ENCODE measurements around the gene CDK6. TPM values are rescaled to one million over a fixed set of nuclear protein-coding genes. Genes with fewer than 3 reads are reported as not detected.

CDK6 gene
- total RNA-seq, 1 experiment from 2014 or later = 124 TPM

DNA sequence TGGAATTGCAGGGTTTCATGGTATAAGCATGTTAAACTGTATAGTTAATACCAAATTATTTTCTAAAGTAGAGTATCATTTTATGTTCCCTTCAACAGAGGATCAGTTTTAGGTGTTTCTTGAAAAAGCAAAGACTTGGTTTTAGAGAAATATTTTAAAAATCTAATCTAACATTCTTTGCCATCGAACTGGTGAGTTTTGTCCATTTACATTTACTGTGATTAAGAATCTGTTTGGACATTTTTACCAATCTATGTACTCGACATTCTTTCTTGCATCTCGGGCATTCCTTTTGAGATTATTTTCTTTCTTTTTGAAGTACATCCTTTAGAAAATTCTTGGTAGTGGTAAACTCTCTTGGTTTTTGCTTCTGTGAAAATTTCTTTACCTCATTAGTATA is 131.5 kb downstream of the CDK6 start:
- no TSS peak for BruUV-seq (replicated peaks)
- Mint-ChIP-seq H3K27ac (ENCODE audit: low read depth, unreplicated experiment) (no peak overlapping the region), H3K4me1 (ENCODE audit: insufficient read depth, unreplicated experiment) (peaks cover 28% of the 10 kb centered on the region), H3K4me3 (ENCODE audit: unreplicated experiment) (no peak overlapping the region), H3K9me3 (ENCODE audit: unreplicated experiment) (peaks cover 12% of the 10 kb centered on the region), H3K27me3 (ENCODE audit: insufficient read depth, unreplicated experiment) (no peaks in the 10 kb centered on the region), H3K36me3 (ENCODE audit: insufficient read depth, unreplicated experiment) (peaks cover 19% of the 10 kb centered on the region)
- TF ChIP-seq, protein P1, sequence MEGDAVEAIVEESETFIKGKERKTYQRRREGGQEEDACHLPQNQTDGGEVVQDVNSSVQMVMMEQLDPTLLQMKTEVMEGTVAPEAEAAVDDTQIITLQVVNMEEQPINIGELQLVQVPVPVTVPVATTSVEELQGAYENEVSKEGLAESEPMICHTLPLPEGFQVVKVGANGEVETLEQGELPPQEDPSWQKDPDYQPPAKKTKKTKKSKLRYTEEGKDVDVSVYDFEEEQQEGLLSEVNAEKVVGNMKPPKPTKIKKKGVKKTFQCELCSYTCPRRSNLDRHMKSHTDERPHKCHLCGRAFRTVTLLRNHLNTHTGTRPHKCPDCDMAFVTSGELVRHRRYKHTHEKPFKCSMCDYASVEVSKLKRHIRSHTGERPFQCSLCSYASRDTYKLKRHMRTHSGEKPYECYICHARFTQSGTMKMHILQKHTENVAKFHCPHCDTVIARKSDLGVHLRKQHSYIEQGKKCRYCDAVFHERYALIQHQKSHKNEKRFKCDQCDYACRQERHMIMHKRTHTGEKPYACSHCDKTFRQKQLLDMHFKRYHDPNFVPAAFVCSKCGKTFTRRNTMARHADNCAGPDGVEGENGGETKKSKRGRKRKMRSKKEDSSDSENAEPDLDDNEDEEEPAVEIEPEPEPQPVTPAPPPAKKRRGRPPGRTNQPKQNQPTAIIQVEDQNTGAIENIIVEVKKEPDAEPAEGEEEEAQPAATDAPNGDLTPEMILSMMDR (IDR thresholded peaks at IDR 0.05; ENCODE audit: unreplicated experiment) = no peak
- no peak for DNase-seq (ENCODE audit: unreplicated experiment)
- intact Hi-C loops (cut with micrococcal nuclease) = no loop called here
- POLR2A ChIA-PET = interaction anchor here (1.0 kb wide), 1 partner anchor 14 kb away, joined by 3 read pairs; no protein-coding TSS in a partner anchor
- CTCF ChIA-PET = interaction anchor here (1.2 kb wide), 1 partner anchor 9 kb away, joined by 4 read pairs; no protein-coding TSS in a partner anchor

DNA sequence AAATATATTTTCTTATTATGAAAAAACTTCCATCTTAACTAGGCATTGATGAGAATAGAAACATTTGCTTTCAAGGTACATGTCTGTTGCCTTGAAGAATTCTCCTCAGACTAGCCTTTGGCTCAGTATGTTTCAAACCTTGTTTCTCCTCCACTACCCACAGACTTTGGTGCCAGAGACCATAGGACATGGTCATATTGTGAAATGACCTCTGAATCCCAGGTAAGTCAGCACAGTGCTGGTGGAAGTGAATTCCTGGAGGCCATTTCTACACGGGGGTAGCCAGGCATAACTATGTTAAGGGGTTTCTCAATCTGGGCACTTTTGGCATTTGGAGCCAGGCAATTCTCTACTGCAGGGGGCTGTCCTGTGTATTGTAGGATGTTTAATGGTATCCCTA is 133.8 kb downstream of the CDK6 start:
- H3K4me1 Mint-ChIP-seq (ENCODE audit: insufficient read depth, unreplicated experiment) = peaks cover 31% of the 10 kb centered on the region
- no TSS peak for BruUV-seq (replicated peaks)
- H3K27me3 Mint-ChIP-seq (ENCODE audit: insufficient read depth, unreplicated experiment) = no peaks in the 10 kb centered on the region
- H3K27ac Mint-ChIP-seq (ENCODE audit: low read depth, unreplicated experiment) = no peak overlapping the region
- H3K4me3 Mint-ChIP-seq (ENCODE audit: unreplicated experiment) = no peak overlapping the region
- ChIA-PET CTCF (interaction anchor here (0.9 to 1.3 kb wide), 2 partner anchors 15 to 82 kb away, joined by 3 to 4 read pairs; no protein-coding TSS in a partner anchor), POLR2A (interaction anchor here (0.6 kb wide), 1 partner anchor 15 kb away, joined by 3 read pairs; no protein-coding TSS in a partner anchor)
- DNase-seq (ENCODE audit: unreplicated experiment) = no peak
- intact Hi-C loops (cut with micrococcal nuclease) = no loop called here
- peaks cover 15% of the 10 kb centered on the region for H3K36me3 Mint-ChIP-seq (ENCODE audit: insufficient read depth, unreplicated experiment)
- H3K9me3 Mint-ChIP-seq (ENCODE audit: unreplicated experiment) = peaks cover 12% of the 10 kb centered on the region
- TF ChIP-seq, protein P1 (IDR thresholded peaks at IDR 0.05; ENCODE audit: unreplicated experiment) = no peak

DNA sequence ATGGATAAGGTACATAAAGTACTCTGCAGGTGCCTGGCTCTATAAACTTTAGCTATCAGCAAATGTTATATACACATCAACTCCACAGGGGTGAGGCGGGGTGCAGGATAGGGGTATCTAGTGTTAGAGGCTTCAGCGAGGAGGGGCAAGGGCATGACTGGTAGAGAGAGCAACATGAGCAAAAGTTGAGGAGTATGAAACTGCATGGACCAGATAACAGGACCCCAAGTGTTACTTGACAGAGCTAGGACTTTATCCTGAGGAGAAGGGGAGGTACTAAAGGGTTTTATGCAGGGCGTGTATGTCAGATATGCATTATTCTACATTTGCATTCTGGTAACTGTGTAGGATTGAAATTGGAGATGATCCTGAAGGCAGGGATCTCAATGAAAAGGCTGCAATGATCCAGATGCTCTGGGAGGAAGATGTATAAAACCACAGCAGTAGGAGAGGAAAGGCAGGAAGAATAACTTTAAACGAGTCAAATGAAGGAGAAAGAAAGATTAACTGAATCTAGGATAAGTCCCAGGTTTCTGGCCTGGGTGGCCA is 136.3 kb downstream of the CDK6 start:
- peaks cover 4% of the 10 kb centered on the region for H3K36me3 Mint-ChIP-seq (ENCODE audit: insufficient read depth, unreplicated experiment)
- H3K4me3 Mint-ChIP-seq (ENCODE audit: unreplicated experiment) = no peak overlapping the region
- H3K9me3 Mint-ChIP-seq (ENCODE audit: unreplicated experiment) = peaks cover 12% of the 10 kb centered on the region
- intact Hi-C loops (cut with micrococcal nuclease) = no loop called here
- TF ChIP-seq, protein P1 (IDR thresholded peaks at IDR 0.05; ENCODE audit: unreplicated experiment) = no peak
- POLR2A ChIA-PET = interaction anchor here (0.8 to 6.9 kb wide), 3 partner anchors 18 to 134 kb away, joined by 3 to 89 read pairs (median 12); partner anchors contain the start of gene CDK6
- H3K27me3 Mint-ChIP-seq (ENCODE audit: insufficient read depth, unreplicated experiment) = no peaks in the 10 kb centered on the region
- DNase-seq (ENCODE audit: unreplicated experiment) = no peak
- CTCF ChIA-PET = interaction anchor here (0.8 to 1.3 kb wide), 4 partner anchors 29 to 124 kb away, joined by 3 to 6 read pairs (median 4); no protein-coding TSS in a partner anchor
- no TSS peak for BruUV-seq (replicated peaks)
- peaks cover 48% of the 10 kb centered on the region for H3K4me1 Mint-ChIP-seq (ENCODE audit: insufficient read depth, unreplicated experiment)
- H3K27ac Mint-ChIP-seq (ENCODE audit: low read depth, unreplicated experiment) = peak overlapping the region; percentile 29

DNA sequence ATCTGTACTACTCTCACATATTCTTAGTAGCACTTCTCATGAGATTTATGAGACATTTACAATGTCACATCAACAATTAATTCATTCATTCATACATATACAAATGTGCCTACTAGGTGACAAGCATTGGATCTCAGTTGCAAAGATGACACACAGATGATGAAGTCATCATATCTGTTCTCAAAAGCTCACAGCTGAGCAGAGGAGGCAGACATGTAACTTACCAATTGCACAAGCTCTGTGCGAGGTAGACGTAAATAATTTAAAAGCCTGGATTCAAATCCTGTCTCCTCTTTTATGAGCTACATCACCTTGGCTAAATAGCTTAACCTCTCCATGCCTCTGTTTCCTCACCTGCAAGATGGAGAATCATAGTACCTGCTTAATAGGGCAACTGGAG is 136.8 kb downstream of the CDK6 start:
- ChIA-PET CTCF (interaction anchor here (0.8 to 5.8 kb wide), 5 partner anchors 29 to 134 kb away, joined by 3 to 49 read pairs (median 5); no protein-coding TSS in a partner anchor), POLR2A (interaction anchor here (0.8 to 6.9 kb wide), 3 partner anchors 18 to 135 kb away, joined by 3 to 89 read pairs (median 12); partner anchors contain the start of gene CDK6)
- Mint-ChIP-seq H3K27ac (ENCODE audit: low read depth, unreplicated experiment) (no peak overlapping the region), H3K36me3 (ENCODE audit: insufficient read depth, unreplicated experiment) (no peaks in the 10 kb centered on the region), H3K27me3 (ENCODE audit: insufficient read depth, unreplicated experiment) (no peaks in the 10 kb centered on the region), H3K9me3 (ENCODE audit: unreplicated experiment) (peaks cover 11% of the 10 kb centered on the region), H3K4me3 (ENCODE audit: unreplicated experiment) (no peak overlapping the region), H3K4me1 (ENCODE audit: insufficient read depth, unreplicated experiment) (peaks cover 53% of the 10 kb centered on the region)
- DNase-seq (ENCODE audit: unreplicated experiment) = peak; percentile 27
- TF ChIP-seq, protein P1 (IDR thresholded peaks at IDR 0.05; ENCODE audit: unreplicated experiment) = no peak
- intact Hi-C loops (cut with micrococcal nuclease) = no loop called here
- no TSS peak for BruUV-seq (replicated peaks)
